Common myeloid progenitor, CD34-positive (primary cell): ENCODE data around the gene ANKS1A.

Experiments used
- CTCF ChIA-PET: fragments of 350-600 bp; sonication (Branson Sonifier 250); formaldehyde crosslinking; loops from one replicate; lab custom pipeline; 2021; ENCODE audit warnings: antibody characterized with exemption; lab: Charles Lee
- POLR2A ChIA-PET: fragments of 350-600 bp; sonication (Branson Sonifier 250); formaldehyde crosslinking; loops from one replicate; lab custom pipeline; 2021; ENCODE audit warnings: antibody characterized with exemption; lab: Charles Lee
- DNase-seq, 3 donors: peaks; one replicate each; pipeline versions ENCODE4 v3.0.0 to v3.0.0-alpha.2; 2013
- H3K27ac ChIP-seq, 2 experiments: 1 replicate in 1 of 2; 2 replicates in 1 of 2; pipeline ENCODE4 v1.7.0; 2013; ENCODE audit warnings: inconsistent platforms in 2 of 2, low read length in 2 of 2, mild to moderate bottlenecking in 2 of 2, low read depth in 1 of 2, moderate library complexity in 1 of 2; ENCODE audit not compliant: severe bottlenecking in 2 of 2, insufficient read depth in 1 of 2, poor library complexity in 1 of 2
- H3K27me3 ChIP-seq, 5 experiments: replicated peaks in 2 of 5; 1 replicate in 3 of 5; 2 replicates in 2 of 5; pipeline versions ENCODE4 v1.6.1 to v1.7.0; 2013; ENCODE audit warnings: low read length in 4 of 5, mild to moderate bottlenecking in 2 of 5, moderate library complexity in 2 of 5, inconsistent platforms in 1 of 5; ENCODE audit not compliant: insufficient read depth in 5 of 5, control insufficient read depth in 4 of 5
- H3K36me3 ChIP-seq, 4 experiments: 1 replicate in 2 of 4; 2 replicates in 2 of 4; pipeline versions ENCODE4 v1.6.1 to v1.7.0; 2013; ENCODE audit warnings: low read length in 3 of 4, control low read depth in 1 of 4, mild to moderate bottlenecking in 1 of 4; ENCODE audit not compliant: control insufficient read depth in 4 of 4, insufficient read depth in 4 of 4
- H3K4me1 ChIP-seq, 4 experiments: 1 replicate in 3 of 4; 2 replicates in 1 of 4; pipeline versions ENCODE4 v1.6.1 to v1.7.1; 2013; ENCODE audit warnings: low read length in 3 of 4, mild to moderate bottlenecking in 3 of 4, control low read depth in 1 of 4, inconsistent platforms in 1 of 4, moderate library complexity in 1 of 4; ENCODE audit not compliant: control insufficient read depth in 4 of 4, insufficient read depth in 4 of 4; ENCODE audit errors: control extremely low read depth in 1 of 4
- H3K4me3 ChIP-seq, 7 experiments: 1 replicate in 4 of 7; 2 replicates in 3 of 7; pipeline versions ENCODE4 v1.5.1 to v1.7.0; 2013; ENCODE audit warnings: mild to moderate bottlenecking in 7 of 7, low read length in 6 of 7, moderate library complexity in 6 of 7, inconsistent platforms in 2 of 7, low read depth in 2 of 7, control low read depth in 1 of 7; ENCODE audit not compliant: insufficient read depth in 4 of 7, control insufficient read depth in 1 of 7; ENCODE audit errors: extremely low read depth in 1 of 7
- H3K9me3 ChIP-seq, 5 experiments: 1 replicate in 4 of 5; 2 replicates in 1 of 5; pipeline versions ENCODE4 v1.6.1 to v1.7.1; 2013; ENCODE audit warnings: low read length in 4 of 5, mild to moderate bottlenecking in 2 of 5, inconsistent platforms in 1 of 5, low read depth in 1 of 5, moderate library complexity in 1 of 5; ENCODE audit not compliant: control insufficient read depth in 4 of 5, insufficient read depth in 2 of 5; ENCODE audit errors: control extremely low read depth in 1 of 5
- WGBS: methylation state at CpG from one replicate; pipeline ENCODE4 v1.1.5; 2013; ENCODE audit not compliant: insufficient coverage; 5-methylcytosine and 5-hydroxymethylcytosine counted together

ANKS1A gene

DNA sequence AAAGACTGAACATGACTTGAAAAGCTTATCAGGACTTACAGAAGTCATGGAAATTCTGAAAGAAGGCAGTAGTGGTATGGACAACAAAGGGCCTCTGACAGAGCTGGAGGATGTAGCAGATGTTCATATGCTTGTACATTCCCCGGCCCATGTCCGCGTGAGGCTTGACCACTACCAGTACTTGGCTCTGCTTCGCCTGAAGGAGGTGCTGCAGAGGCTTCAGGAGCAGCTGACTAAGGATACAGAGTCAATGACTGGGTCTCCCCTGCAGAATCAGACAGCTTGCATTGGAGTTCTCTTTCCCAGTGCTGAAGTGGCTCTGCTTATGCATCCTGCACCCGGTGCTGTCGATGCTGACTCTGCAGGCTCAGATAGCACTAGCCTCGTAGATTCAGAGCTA, 30.4 kb upstream of the ANKS1A start:
- Histone ChIP-seq H3K4me1 (no peaks in the 10 kb centered on the region), H3K4me3 (no peak overlapping the region), H3K9me3 (no peaks in the 10 kb centered on the region), H3K36me3 (peaks cover 19 to 69% (median 57%) of the 10 kb centered on the region in 4 experiments), H3K27me3 (no peaks in the 10 kb centered on the region), H3K27ac (no peak overlapping the region)
- WGBS, result 100% methylated on average over 7 of the region's 7 CpGs
- ChIA-PET CTCF (interaction anchor here (1.6 to 2.0 kb wide), 3 partner anchors 8 to 17 kb away, joined by 3 to 6 read pairs (median 5); no protein-coding TSS in a partner anchor), POLR2A (interaction anchor here (0.6 kb wide), 1 partner anchor 326 kb away, joined by 3 read pairs; no protein-coding TSS in a partner anchor)
- no peak for DNase-seq

DNA sequence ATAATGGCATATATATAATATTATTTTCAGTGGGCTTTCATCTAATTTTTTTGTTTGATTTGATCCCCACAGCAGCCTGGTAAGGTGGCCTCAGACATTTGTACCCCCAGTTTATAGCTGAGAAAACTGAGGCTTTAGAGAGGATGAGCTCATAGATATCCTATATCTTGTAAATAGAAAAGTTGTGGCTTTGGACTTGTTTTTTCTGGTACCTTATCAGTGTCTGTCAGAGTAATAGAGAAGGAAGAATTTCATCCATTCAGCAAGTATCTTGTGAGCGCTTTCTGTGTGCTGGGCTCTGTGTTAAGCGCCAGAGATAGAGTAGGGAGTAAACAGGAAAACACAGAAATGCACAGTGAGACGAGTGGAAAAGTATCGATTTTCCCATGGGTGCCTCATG, 29.1 kb upstream of the ANKS1A start:
- no peak for DNase-seq
- H3K4me1 ChIP-seq, result peaks cover 0 to 11% (median 4%) of the 10 kb centered on the region in 4 experiments
- POLR2A ChIA-PET, result interaction anchor here (0.6 kb wide), 1 partner anchor 71 kb away, joined by 3 read pairs; no protein-coding TSS in a partner anchor
- H3K27me3 ChIP-seq, result no peaks in the 10 kb centered on the region
- WGBS, result 89% methylated on average over 4 of the region's 4 CpGs
- CTCF ChIA-PET, result interaction anchor here (1.0 to 2.0 kb wide), 3 partner anchors 10 to 18 kb away, joined by 4 to 6 read pairs (median 5); no protein-coding TSS in a partner anchor
- H3K9me3 ChIP-seq, result no peaks in the 10 kb centered on the region
- H3K27ac ChIP-seq, result no peak overlapping the region
- H3K4me3 ChIP-seq, result no peak overlapping the region
- peaks cover 19 to 79% (median 58%) of the 10 kb centered on the region in 4 experiments for H3K36me3 ChIP-seq

DNA sequence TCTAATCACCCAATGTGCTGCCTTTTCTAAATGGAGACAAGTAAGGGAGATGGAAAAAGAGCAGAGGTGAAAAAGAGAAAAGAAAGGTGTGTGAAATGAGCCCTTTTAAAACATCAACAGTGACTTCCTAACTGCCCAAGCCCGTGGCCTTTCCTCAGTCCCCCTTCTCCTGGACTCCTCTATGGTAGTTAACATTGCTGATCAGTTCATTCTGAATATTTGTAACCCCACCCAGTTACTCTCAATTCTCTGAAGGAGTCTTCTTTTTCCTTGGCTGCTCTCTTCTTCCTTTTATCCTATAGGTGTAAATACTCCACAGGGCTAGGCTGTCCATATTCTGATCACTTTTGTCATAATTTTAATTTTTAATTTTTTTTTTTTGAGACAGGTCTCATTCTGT, 28.3 kb upstream of the ANKS1A start:
- peaks cover 17 to 74% (median 50%) of the 10 kb centered on the region in 4 experiments for H3K36me3 ChIP-seq

DNA sequence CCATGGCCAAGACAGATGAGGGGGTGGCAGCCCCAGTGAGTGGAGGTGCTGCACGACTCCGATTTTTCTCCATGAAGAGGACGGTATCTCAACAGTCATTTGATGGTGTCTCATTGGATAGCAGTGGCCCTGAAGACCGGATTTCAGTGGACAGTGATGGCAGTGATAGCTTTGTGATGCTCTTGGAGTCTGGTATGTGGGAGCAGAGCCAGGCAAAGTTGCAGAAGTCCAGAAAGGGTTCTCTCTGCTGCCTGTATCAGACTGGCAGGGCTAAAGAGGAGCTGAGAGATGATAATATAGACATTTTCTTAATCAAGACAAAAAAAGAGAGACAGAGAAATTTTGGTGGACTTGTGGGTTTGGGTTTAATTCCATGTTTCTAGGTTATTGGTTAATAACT, 25.0 kb upstream of the ANKS1A start:
- Histone ChIP-seq H3K27me3 (no peaks in the 10 kb centered on the region), H3K4me1 (peaks cover 0 to 16% (median 9%) of the 10 kb centered on the region in 4 experiments), H3K9me3 (no peaks in the 10 kb centered on the region), H3K4me3 (no peak overlapping the region), H3K27ac (peak overlapping the region in 1 of 2 experiments; percentile 34), H3K36me3 (peaks cover 12 to 52% (median 32%) of the 10 kb centered on the region in 4 experiments)
- WGBS, result 86% methylated on average over 4 of the region's 4 CpGs
- POLR2A ChIA-PET, result no interaction called here
- CTCF ChIA-PET, result interaction anchor here (0.9 kb wide), 1 partner anchor 8 kb away, joined by 4 read pairs; no protein-coding TSS in a partner anchor
- DNase-seq, result no peak

More for the DNA sequence above, 28.3 kb upstream of the ANKS1A start:
- DNase-seq, result no peak
- H3K9me3 ChIP-seq, result no peaks in the 10 kb centered on the region
- no peak overlapping the region for H3K4me3 ChIP-seq
- no peak overlapping the region for H3K27ac ChIP-seq
- 100% methylated on average over 1 of the region's 1 CpG for WGBS
- H3K27me3 ChIP-seq, result no peaks in the 10 kb centered on the region
- ChIA-PET CTCF (no interaction called here), POLR2A (no interaction called here)
- H3K4me1 ChIP-seq, result peaks cover 0 to 14% (median 5%) of the 10 kb centered on the region in 4 experiments

DNA sequence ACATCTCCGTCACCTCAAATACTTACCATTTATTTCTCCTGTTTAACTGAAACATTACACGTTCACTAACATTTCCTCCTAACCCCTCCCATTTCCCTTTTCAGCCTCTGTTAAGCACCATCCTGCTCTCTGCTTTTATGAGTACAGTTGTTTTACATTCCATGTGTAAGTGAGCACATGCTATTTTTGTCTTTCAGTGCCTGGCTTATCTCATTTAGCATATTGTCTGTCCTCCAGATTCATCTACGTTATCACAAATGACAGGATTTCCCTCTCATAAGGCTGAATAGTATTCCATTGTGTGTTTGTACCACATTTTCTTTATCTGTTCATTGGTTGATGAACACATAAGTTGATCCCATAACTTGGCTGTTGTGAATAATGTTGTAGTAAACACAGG, 23.9 kb upstream of the ANKS1A start:
- no peak overlapping the region for H3K27ac ChIP-seq
- ChIA-PET CTCF (interaction anchor here (0.9 kb wide), 1 partner anchor 10 kb away, joined by 3 read pairs; no protein-coding TSS in a partner anchor), POLR2A (no interaction called here)
- H3K4me3 ChIP-seq, result no peak overlapping the region
- WGBS, result 21% methylated on average over 2 of the region's 3 CpGs
- H3K36me3 ChIP-seq, result peaks cover 15 to 46% (median 27%) of the 10 kb centered on the region in 4 experiments
- peaks cover 0 to 16% (median 9%) of the 10 kb centered on the region in 4 experiments for H3K4me1 ChIP-seq
- no peaks in the 10 kb centered on the region for H3K9me3 ChIP-seq
- DNase-seq, result peak; percentile 75 to 92 (median 83)
- no peaks in the 10 kb centered on the region for H3K27me3 ChIP-seq

DNA sequence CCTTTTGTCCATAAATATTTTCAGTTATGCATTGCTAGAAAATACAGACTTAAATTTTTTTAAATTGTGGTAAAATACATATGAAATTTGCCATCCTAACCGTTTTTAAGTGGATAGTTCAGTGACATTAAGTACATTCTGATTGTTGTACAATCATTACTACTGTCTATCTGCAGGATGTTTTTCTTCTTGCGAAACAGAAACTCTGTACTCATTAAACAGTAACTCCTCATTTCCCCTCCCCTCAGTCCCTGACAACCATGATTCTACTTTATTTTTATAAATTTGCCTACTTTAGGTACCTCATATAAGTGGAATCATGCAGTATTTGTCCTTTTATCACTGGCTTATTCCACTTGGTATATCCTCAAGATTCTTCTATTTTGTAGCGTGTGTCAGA, 22.5 kb upstream of the ANKS1A start:
- ChIA-PET POLR2A (interaction anchor here (0.6 kb wide), 1 partner anchor 46 kb away, joined by 3 read pairs; no protein-coding TSS in a partner anchor), CTCF (no interaction called here)
- Histone ChIP-seq H3K4me3 (no peak overlapping the region), H3K4me1 (peaks cover 0 to 16% (median 9%) of the 10 kb centered on the region in 4 experiments), H3K36me3 (peaks cover 17 to 50% (median 31%) of the 10 kb centered on the region in 4 experiments), H3K27ac (no peak overlapping the region), H3K9me3 (no peaks in the 10 kb centered on the region), H3K27me3 (no peaks in the 10 kb centered on the region)
- WGBS, result no CpG with 5 or more reads among the region's 3 CpGs
- DNase-seq, result no peak

DNA sequence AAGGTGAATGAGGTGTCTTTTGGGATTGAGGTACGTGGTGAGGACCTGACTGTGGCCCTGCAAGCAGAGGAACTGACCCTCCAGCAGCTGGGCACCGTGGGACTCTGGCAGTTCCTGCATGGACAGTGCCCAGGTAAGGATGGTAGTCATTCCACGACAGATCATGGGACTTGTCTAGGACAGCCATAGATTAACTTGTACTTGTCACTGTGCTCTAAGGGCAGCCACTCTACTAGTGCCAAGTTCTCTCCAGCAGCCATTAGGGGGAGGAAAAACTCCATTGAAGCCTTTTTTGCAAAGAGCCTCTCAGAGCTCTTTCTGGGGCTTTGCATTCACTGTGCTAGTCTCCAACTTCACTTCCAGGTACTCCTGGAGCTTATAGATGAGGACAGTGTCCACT, 21.6 kb upstream of the ANKS1A start:
- no peak overlapping the region for H3K27ac ChIP-seq
- ChIA-PET CTCF (interaction anchor here (0.9 to 1.4 kb wide), 5 partner anchors 12 to 338 kb away, joined by 3 to 4 read pairs (median 3); partner anchors contain the start of gene TAF11), POLR2A (no interaction called here)
- WGBS, result 100% methylated on average over 3 of the region's 3 CpGs
- no peak overlapping the region for H3K4me3 ChIP-seq
- H3K36me3 ChIP-seq, result peaks cover 25 to 59% (median 38%) of the 10 kb centered on the region in 4 experiments
- peaks cover 0 to 16% (median 9%) of the 10 kb centered on the region in 4 experiments for H3K4me1 ChIP-seq
- H3K27me3 ChIP-seq, result no peaks in the 10 kb centered on the region
- peak in 2 of 3 donors; percentile 32 to 43 for DNase-seq
- no peaks in the 10 kb centered on the region for H3K9me3 ChIP-seq
